HEK293 (cell line): ENCODE data around the gene RTBDN.

Experiments used
- BCL6B ChIP-seq: fragments of 450-650 bp; formaldehyde crosslinking; IDR thresholded peaks from 2 replicates; pipeline ENCODE4 v1.5.1; 2017; ENCODE audit warnings: missing biosample characterization, missing genetic modification characterization
- ELK4 ChIP-seq: IDR thresholded peaks from 2 replicates; pipeline ENCODE4 v1.6.1; 2011; ENCODE audit warnings: mild to moderate bottlenecking, low read depth, low read length, borderline replicate concordance
- FEZF1 ChIP-seq: fragments of 450-650 bp; formaldehyde crosslinking; IDR thresholded peaks from 2 replicates; pipeline ENCODE4 v1.5.1; 2016; ENCODE audit warnings: missing biosample characterization, missing genetic modification characterization
- GLI2 ChIP-seq: fragments of 450-650 bp; formaldehyde crosslinking; IDR thresholded peaks from 2 replicates; pipeline ENCODE4; 2017; ENCODE audit warnings: missing biosample characterization, missing genetic modification characterization, low read depth, borderline replicate concordance
- INSM2 ChIP-seq: fragments of 450-650 bp; formaldehyde crosslinking; IDR thresholded peaks from 2 replicates; pipeline ENCODE4 v1.5.1; 2016; ENCODE audit warnings: missing biosample characterization, missing genetic modification characterization
- KLF10 ChIP-seq: fragments of 450-650 bp; IDR thresholded peaks from 2 replicates; pipeline ENCODE4 v1.5.1; 2018; ENCODE audit warnings: missing biosample characterization, mild to moderate bottlenecking, missing genetic modification characterization
- KLF9 ChIP-seq: fragments of 450-650 bp; formaldehyde crosslinking; IDR thresholded peaks from 2 replicates; pipeline ENCODE4 v1.5.1; 2016; ENCODE audit warnings: missing biosample characterization, missing genetic modification characterization, low read depth
- PATZ1 ChIP-seq: fragments of 450-650 bp; formaldehyde crosslinking; IDR thresholded peaks from 2 replicates; pipeline ENCODE4 v1.5.1; 2016; ENCODE audit warnings: missing biosample characterization, missing genetic modification characterization
- PRDM2 ChIP-seq: fragments of 450-650 bp; formaldehyde crosslinking; IDR thresholded peaks from 2 replicates; pipeline ENCODE4 v1.5.1; 2016; ENCODE audit warnings: missing biosample characterization, missing genetic modification characterization, borderline replicate concordance
- PRDM4 ChIP-seq: fragments of 450-650 bp; formaldehyde crosslinking; IDR thresholded peaks from 2 replicates; pipeline ENCODE4 v1.5.1; 2017; ENCODE audit warnings: missing biosample characterization, missing genetic modification characterization
- SP7 ChIP-seq: fragments of 450-650 bp; formaldehyde crosslinking; IDR thresholded peaks from 2 replicates; pipeline ENCODE4 v1.5.1; 2016; ENCODE audit warnings: missing biosample characterization, missing genetic modification characterization
- TCF7L2 ChIP-seq: IDR thresholded peaks from 2 replicates; pipeline ENCODE4 v1.6.1; 2011; ENCODE audit warnings: low read depth, mild to moderate bottlenecking, inconsistent platforms, low read length, moderate library complexity, borderline replicate concordance
- TRIM28 ChIP-seq: IDR thresholded peaks from 2 replicates; pipeline ENCODE4 v1.6.1; 2011; ENCODE audit warnings: low read length, control low read depth, borderline replicate concordance
- ZBTB20 ChIP-seq: fragments of 450-650 bp; formaldehyde crosslinking; IDR thresholded peaks from 2 replicates; pipeline ENCODE4 v1.5.1; 2016; ENCODE audit warnings: missing biosample characterization, missing genetic modification characterization
- ZBTB7A ChIP-seq: fragments of 450-650 bp; formaldehyde crosslinking; IDR thresholded peaks from 2 replicates; pipeline ENCODE4 v1.5.1; 2016; ENCODE audit warnings: low read depth, missing biosample characterization, missing genetic modification characterization
- ZBTB8A ChIP-seq: fragments of 450-650 bp; formaldehyde crosslinking; IDR thresholded peaks from 2 replicates; pipeline ENCODE4 v1.5.1; 2016; ENCODE audit warnings: missing biosample characterization, missing genetic modification characterization
- ZNF280D ChIP-seq: fragments of 450-650 bp; formaldehyde crosslinking; IDR thresholded peaks from 2 replicates; pipeline ENCODE4 v1.5.1; 2016; ENCODE audit warnings: missing biosample characterization, missing genetic modification characterization
- ZNF623 ChIP-seq: fragments of 450-650 bp; formaldehyde crosslinking; IDR thresholded peaks from 2 replicates; pipeline ENCODE4 v1.5.1; 2016; ENCODE audit warnings: missing biosample characterization, missing genetic modification characterization
- ZNF654 ChIP-seq: fragments of 450-650 bp; formaldehyde crosslinking; IDR thresholded peaks from 2 replicates; pipeline ENCODE4 v1.5.1; 2016; ENCODE audit warnings: low read depth, missing biosample characterization, missing genetic modification characterization
- ZNF660 ChIP-seq: fragments of 450-650 bp; IDR thresholded peaks from 2 replicates; pipeline ENCODE4 v1.5.1; 2018; ENCODE audit warnings: missing biosample characterization, mild to moderate bottlenecking, missing genetic modification characterization

Gene RTBDN

GRCh38 chr19:12782424-12783290, 51.7 kb downstream of the RTBDN start (continued):
- TF ChIP-seq PRDM4 (tag by site-specific recombination), result no peak; the same call in 1 of the 2 replicates
- no peak for TF ChIP-seq ZNF654 (tag by site-specific recombination)
- TF ChIP-seq ZBTB20 (tag by site-specific recombination), result no peak; the same call in 1 of the 2 replicates
- TF ChIP-seq INSM2 (tag by site-specific recombination), result 0 out of 2 replicates have a peak, but pooled peaks have one; percentile 20
- TF ChIP-seq BCL6B (tag by site-specific recombination), result no peak
- TF ChIP-seq ZNF280D (tag by site-specific recombination), result no peak
- TF ChIP-seq ZNF660, result no peak; the same call in 1 of the 2 replicates
- TF ChIP-seq FEZF1, result no peak
- TF ChIP-seq ZBTB8A, result peak; percentile 92
- TF ChIP-seq ZNF623 (tag by site-specific recombination), result no peak
- no peak for TF ChIP-seq GLI2 (tag by site-specific recombination)
- TF ChIP-seq KLF9 (tag by site-specific recombination), result peak; percentile 49
- TF ChIP-seq TRIM28, result no peak
- no peak for TF ChIP-seq PRDM2
- TF ChIP-seq TCF7L2, result no peak
- peak; percentile 76; the same call in 1 of the 2 replicates for TF ChIP-seq SP7
- TF ChIP-seq ZBTB7A (tag by site-specific recombination), result peak; percentile 95
- TF ChIP-seq KLF10 (tag by site-specific recombination), result peak; percentile 88
- peak; percentile 98 for TF ChIP-seq PATZ1
- no peak for TF ChIP-seq ELK4
